ENCODE results near the gene CFAP97.

DNA sequence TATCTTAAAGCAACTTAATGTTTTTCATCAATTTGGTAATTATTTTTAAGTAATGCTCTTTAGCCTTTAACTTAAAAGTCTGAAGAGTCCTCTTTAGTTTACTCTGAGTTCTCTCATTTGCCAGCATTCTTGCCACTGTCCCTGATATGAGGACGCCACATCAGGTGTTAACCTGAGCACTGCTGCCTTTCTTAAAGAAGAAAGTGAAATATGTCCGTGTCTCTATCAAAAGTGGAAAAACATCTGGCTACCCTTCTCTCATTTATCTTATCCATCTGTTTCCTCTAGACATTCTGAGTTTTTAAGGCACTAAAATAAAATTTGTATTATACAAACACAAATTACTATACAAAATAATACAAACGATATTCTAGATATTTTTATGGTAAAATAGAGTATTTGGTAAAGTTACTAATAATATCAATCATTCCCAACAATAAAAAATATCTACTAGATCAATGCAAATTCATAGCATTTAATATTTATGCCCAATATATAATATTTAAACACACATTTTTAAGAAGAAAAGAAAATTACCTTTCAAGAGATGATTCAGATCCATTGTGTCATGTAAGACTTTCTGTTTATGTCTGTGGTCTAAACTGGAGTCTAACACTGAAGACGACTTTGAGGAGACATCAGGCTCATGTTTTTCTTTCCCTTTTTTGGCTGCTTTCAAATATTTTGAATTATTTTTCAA, 14.0 kb downstream of the CFAP97 start:
- TF ChIP-seq EZH2phosphoT487 (IDR thresholded peaks at IDR 0.05; ENCODE audit: insufficient read depth, low read depth) (no peak), EZH2 (IDR thresholded peaks at IDR 0.05; ENCODE audit: insufficient read depth, poor library complexity, severe bottlenecking) (no peak)

Data from GM23248 (cell line).